GM12874 (cell line): ENCODE measurements around the gene KRT23.

Source experiments
- CTCF ChIP-seq: IDR thresholded peaks from 2 replicates; pipeline ENCODE4 v1.5.1; 2011; ENCODE audit warnings: low read depth, mild to moderate bottlenecking, control low read depth, low read length, moderate library complexity; ENCODE audit not compliant: insufficient read depth

KRT23 gene

GRCh38 chr17:40960144-40960543, 22.7 kb upstream of the KRT23 start:
- TF ChIP-seq CTCF: no peak

GRCh38 chr17:40958086-40958953, 20.9 kb upstream of the KRT23 start:
- TF ChIP-seq CTCF: no peak

GRCh38 chr17:40956401-40957254, 19.2 kb upstream of the KRT23 start:
- TF ChIP-seq CTCF: no peak

- TF ChIP-seq CTCF: no peak
Observed at GRCh38 chr17:40953881-40954280, 16.4 kb upstream of the KRT23 start.

- TF ChIP-seq CTCF: no peak
Observed at GRCh38 chr17:40952661-40953060, 15.2 kb upstream of the KRT23 start.

- no peak for TF ChIP-seq CTCF
Observed at GRCh38 chr17:40952154-40952553, 14.7 kb upstream of the KRT23 start.

GRCh38 chr17:40951011-40951622, 13.7 kb upstream of the KRT23 start:
- no peak for TF ChIP-seq CTCF
